NT2/D1 (cell line): Measurements from ENCODE around the gene LY6G5B.
A peak's percentile ranks its signal among the peaks of the same experiment; 100 is the strongest.

ENCODE experiments used
- DNase-seq: peaks from one replicate; pipeline ENCODE4 v3.0.0-alpha.2; 2011; ENCODE audit warnings: low read depth, low spot score
- H3K27me3 ChIP-seq: 2 replicates; pipeline ENCODE4 v1.6.0; 2011; ENCODE audit warnings: mild to moderate bottlenecking; ENCODE audit not compliant: insufficient read length, insufficient read depth
- H3K36me3 ChIP-seq: 2 replicates; pipeline ENCODE4 v1.6.1; 2011; ENCODE audit warnings: mild to moderate bottlenecking, low read length, mixed read lengths; ENCODE audit not compliant: insufficient read depth, insufficient read length
- H3K4me1 ChIP-seq: 2 replicates; pipeline ENCODE4 v1.5.1; 2011; ENCODE audit not compliant: insufficient read depth, insufficient read length
- H3K4me3 ChIP-seq: 2 replicates; pipeline ENCODE4 v1.5.1; 2011; ENCODE audit warnings: low read depth; ENCODE audit not compliant: insufficient read length
- H3K9ac ChIP-seq: 2 replicates; pipeline ENCODE4 v1.6.0; 2011; ENCODE audit warnings: low read depth; ENCODE audit not compliant: insufficient read length
- H3K9me3 ChIP-seq: 2 replicates; pipeline ENCODE4 v1.5.1; 2011; ENCODE audit warnings: mild to moderate bottlenecking, low read length; ENCODE audit not compliant: insufficient read depth
- SUZ12 ChIP-seq: IDR thresholded peaks from 2 replicates; pipeline ENCODE4 v1.6.1; 2011; ENCODE audit not compliant: insufficient read length, insufficient read depth; ENCODE audit errors: extremely low read depth
- YY1 ChIP-seq: IDR thresholded peaks from 2 replicates; pipeline ENCODE4 v1.6.1; 2011; ENCODE audit not compliant: insufficient read length, insufficient read depth
- ZNF274 ChIP-seq: IDR thresholded peaks from 2 replicates; pipeline ENCODE4 v1.6.1; 2011; ENCODE audit warnings: mild to moderate bottlenecking, low read depth, low read length

The LY6G5B gene

GRCh38 chr6:31692353-31692752 lies 22.6 kb downstream of the LY6G5B start:
- DNase-seq = no peak
- Histone ChIP-seq H3K4me1 (peaks cover 14% of the 10 kb centered on the region), H3K36me3 (peaks cover 72% of the 10 kb centered on the region), H3K4me3 (no peak overlapping the region), H3K9ac (no peak overlapping the region), H3K9me3 (no peaks in the 10 kb centered on the region), H3K27me3 (no peaks in the 10 kb centered on the region)
- TF ChIP-seq YY1 (no peak), ZNF274 (no peak), SUZ12 (no peak)

GRCh38 chr6:31692886-31693285 lies 23.1 kb downstream of the LY6G5B start:
- Histone ChIP-seq H3K27me3 (no peaks in the 10 kb centered on the region), H3K4me3 (no peak overlapping the region), H3K4me1 (peaks cover 11% of the 10 kb centered on the region), H3K36me3 (peaks cover 71% of the 10 kb centered on the region), H3K9ac (no peak overlapping the region), H3K9me3 (no peaks in the 10 kb centered on the region)
- no peak for DNase-seq
- TF ChIP-seq YY1 = no peak
- no peak for TF ChIP-seq SUZ12
- TF ChIP-seq ZNF274 = no peak

DNA sequence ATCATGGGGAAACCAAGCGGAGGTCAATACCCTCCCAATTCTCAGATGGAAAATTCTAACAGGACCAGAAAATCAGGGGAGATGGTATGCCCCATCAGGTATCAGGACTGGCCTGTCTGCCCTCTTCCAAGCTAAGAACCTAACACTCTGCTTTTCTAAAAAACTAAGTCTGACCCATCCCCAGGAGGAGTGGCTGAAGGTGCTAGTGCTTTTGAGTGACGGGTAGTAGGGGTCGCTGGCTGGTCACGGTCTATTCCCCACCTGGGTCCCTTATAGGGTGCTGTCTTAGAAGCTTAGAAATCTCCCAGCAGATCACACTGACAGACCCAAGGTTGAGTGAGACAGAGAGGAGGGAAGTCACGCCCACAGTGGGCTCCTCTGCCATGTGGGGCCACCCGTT lies 23.8 kb downstream of the LY6G5B start:
- no peak overlapping the region for H3K9ac ChIP-seq
- TF ChIP-seq YY1 (no peak), ZNF274 (no peak), SUZ12 (no peak)
- no peak for DNase-seq
- H3K4me3 ChIP-seq = no peak overlapping the region
- no peaks in the 10 kb centered on the region for H3K9me3 ChIP-seq
- H3K27me3 ChIP-seq = no peaks in the 10 kb centered on the region
- peaks cover 7% of the 10 kb centered on the region for H3K4me1 ChIP-seq
- H3K36me3 ChIP-seq = peaks cover 65% of the 10 kb centered on the region

- no peak overlapping the region for H3K4me3 ChIP-seq
- no peak for TF ChIP-seq SUZ12
- TF ChIP-seq ZNF274 = no peak
- TF ChIP-seq YY1 = no peak
- H3K4me1 ChIP-seq = peaks cover 5% of the 10 kb centered on the region
- H3K27me3 ChIP-seq = no peaks in the 10 kb centered on the region
- H3K36me3 ChIP-seq = peaks cover 64% of the 10 kb centered on the region
- H3K9ac ChIP-seq = no peak overlapping the region
- no peak for DNase-seq
- H3K9me3 ChIP-seq = no peaks in the 10 kb centered on the region
Measured at GRCh38 chr6:31697555-31697954, 27.8 kb downstream of the LY6G5B start.

GRCh38 chr6:31700740-31701401 lies 31.1 kb downstream of the LY6G5B start:
- no peak overlapping the region for H3K9ac ChIP-seq

GRCh38 chr6:31701666-31702404 lies 32.1 kb downstream of the LY6G5B start:
- H3K9me3 ChIP-seq = no peaks in the 10 kb centered on the region
- peak overlapping the region; percentile 93 for H3K9ac ChIP-seq
- peaks cover 36% of the 10 kb centered on the region for H3K36me3 ChIP-seq
- H3K4me3 ChIP-seq = peak overlapping the region; percentile 87
- no peak for TF ChIP-seq ZNF274
- TF ChIP-seq YY1 = no peak
- no peak for TF ChIP-seq SUZ12
- H3K4me1 ChIP-seq = peaks cover 5% of the 10 kb centered on the region
- no peaks in the 10 kb centered on the region for H3K27me3 ChIP-seq
- DNase-seq = no peak

More at GRCh38 chr6:31700740-31701401, 31.1 kb downstream of the LY6G5B start:
- no peak for TF ChIP-seq YY1
- no peak for TF ChIP-seq ZNF274
- TF ChIP-seq SUZ12 = no peak
- Histone ChIP-seq H3K9me3 (no peaks in the 10 kb centered on the region), H3K36me3 (peaks cover 43% of the 10 kb centered on the region), H3K4me3 (no peak overlapping the region), H3K27me3 (no peaks in the 10 kb centered on the region), H3K4me1 (peaks cover 5% of the 10 kb centered on the region)
- no peak for DNase-seq

- Histone ChIP-seq H3K9me3 (no peaks in the 10 kb centered on the region), H3K27me3 (no peaks in the 10 kb centered on the region), H3K4me3 (peak overlapping the region; percentile 87), H3K4me1 (peaks cover 5% of the 10 kb centered on the region), H3K9ac (peak overlapping the region; percentile 93), H3K36me3 (peaks cover 31% of the 10 kb centered on the region)
- TF ChIP-seq YY1 (no peak), ZNF274 (no peak), SUZ12 (no peak)
- DNase-seq = no peak
Measured at GRCh38 chr6:31702405-31702818, 32.6 kb downstream of the LY6G5B start.
